ENCODE results near the gene TTLL5. TPM values are rescaled to one million over a fixed set of nuclear protein-coding genes. Genes with fewer than 3 reads are reported as not detected.

The TTLL5 gene
- total and polyA plus RNA-seq, 2 of the 4 experiments (the other 2 are of a cell fraction): 11.9 to 16.7 TPM

GRCh38 chr14:75685910-75686309 is 24.9 kb downstream of the TTLL5 start:
- Histone ChIP-seq H2AK9ac (replicated peaks; ENCODE audit: low read depth, low read length, poor library complexity) (no peak overlapping the region), H3K23ac (ENCODE audit: low read depth, low read length) (no peak overlapping the region), H3K4me1 (ENCODE audit: control insufficient read depth, insufficient read depth, low read length) (peaks cover 4% of the 10 kb centered on the region; the same call in 1 of the 2 replicates), H3K9me1 (ENCODE audit: insufficient read depth, low read length) (no peaks in the 10 kb centered on the region), H4K5ac (ENCODE audit: low read depth, low read length) (no peak overlapping the region), H2AK5ac (ENCODE audit: low read depth, low read length) (no peak overlapping the region), H3K4ac (ENCODE audit: low read depth, low read length) (no peak overlapping the region), H2BK120ac (ENCODE audit: low read depth, low read length) (no peak overlapping the region), H4K8ac (ENCODE audit: low read depth in 2 of 2, low read length in 2 of 2) (no peak overlapping the region), H2BK15ac (ENCODE audit: low read depth, low read length) (no peak overlapping the region), H3K14ac (replicated peaks; ENCODE audit: low read depth, low read length) (no peak overlapping the region), H3K27me3 (ENCODE audit: control insufficient read depth, insufficient read depth, low read length) (no peaks in the 10 kb centered on the region), H3K18ac (ENCODE audit: low read depth, low read length) (no peak overlapping the region), H3K4me2 (ENCODE audit: low read depth, low read length) (no peak overlapping the region), H2BK5ac (ENCODE audit: low read depth, low read length, poor library complexity, severe bottlenecking) (no peak overlapping the region), H3K79me1 (ENCODE audit: low read depth in 1 of 2, low read length in 2 of 2) (no peaks in the 10 kb centered on the region), H3K36me3 (ENCODE audit: control insufficient read depth, insufficient read depth, low read length) (peaks cover 16% of the 10 kb centered on the region), H4K91ac (ENCODE audit: insufficient read depth, low read depth, low read length) (no peak overlapping the region), H2AFZ (replicated peaks; ENCODE audit: low read length, poor library complexity) (no peak overlapping the region), H3K4me3 (ENCODE audit: insufficient read depth, low read depth, low read length) (no peak overlapping the region), H3K56ac (ENCODE audit: extremely low read depth, insufficient read depth, low read length) (no peak overlapping the region), H3K9me3 (ENCODE audit: control insufficient read depth, insufficient read depth, low read length) (no peaks in the 10 kb centered on the region), H4K20me1 (ENCODE audit: insufficient read depth, low read length) (no peaks in the 10 kb centered on the region), H3K9ac (ENCODE audit: low read depth, low read length) (no peak overlapping the region), H3K27ac (ENCODE audit: insufficient read depth, low read length) (no peak overlapping the region), H2BK20ac (ENCODE audit: low read depth, low read length) (no peak overlapping the region)
- intact Hi-C loops (cut with micrococcal nuclease) (no loop called here), in situ Hi-C loops (cut with MboI; ENCODE audit: low sequenced_read_pairs) (no loop called here), dilution Hi-C loops (cut with HindIII; ENCODE audit: low sequenced_read_pairs, unreplicated experiment) (no loop called here)
- DNase-seq (no peak), ATAC-seq (ENCODE audit: low read depth) (no peak)
- ChIA-PET CTCF (no interaction called here), POLR2A (ENCODE audit: unreplicated experiment) (no interaction called here)
- TF ChIP-seq CHD1 (IDR thresholded peaks at IDR 0.05; ENCODE audit: low read depth, low read length) (no peak), CEBPB (IDR thresholded peaks at IDR 0.05; ENCODE audit: low read depth, low read length) (no peak), USF2 (IDR thresholded peaks at IDR 0.05; ENCODE audit: low read depth, low read length) (no peak), BHLHE40 (IDR thresholded peaks at IDR 0.05; ENCODE audit: low read depth, low read length) (no peak), MAFK (IDR thresholded peaks at IDR 0.05; ENCODE audit: low read depth, low read length) (no peak), RCOR1 (IDR thresholded peaks at IDR 0.05; ENCODE audit: insufficient replicate concordance, low read length) (no peak)
- no TSS peak for BruUV-seq (replicated peaks)
- no CpG with 5 or more reads among the region's 2 CpGs for WGBS, 2 experiments (ENCODE audit: extremely low coverage in 2 of 2, insufficient read length in 1 of 2)
